Left ventricle myocardium inferior (tissue), 1 donor: ENCODE results near the gene EBP. TPM values are rescaled to one million over a fixed set of nuclear protein-coding genes. Genes with fewer than 3 reads are reported as not detected.
A peak's percentile ranks its signal among the peaks of the same experiment; 100 is the strongest.
"Not testable (repeated sequence)": the region's sequence is repeated elsewhere in the genome, so short reads cannot be mapped to it uniquely, and the experiment has no call there.

Experiments used
- DNase-seq: peaks from one replicate; pipeline ENCODE4 v3.0.0-alpha.2; 2020
- H3K27ac ChIP-seq: fragments of 200-600 bp; replicated peaks from 2 replicates; pipeline ENCODE4 v1.8.0; 2021
- H3K27me3 ChIP-seq: fragments of 200-600 bp; 2 replicates; pipeline ENCODE4 v1.8.0; 2021; ENCODE audit warnings: low read depth
- H3K36me3 ChIP-seq: fragments of 200-600 bp; 2 replicates; pipeline ENCODE4 v1.8.0; 2021
- H3K4me1 ChIP-seq: fragments of 200-600 bp; 2 replicates; pipeline ENCODE4 v1.8.0; 2021
- H3K4me3 ChIP-seq: fragments of 200-600 bp; 2 replicates; pipeline ENCODE4 v1.8.0; 2021; ENCODE audit warnings: mild to moderate bottlenecking, moderate library complexity
- H3K9me3 ChIP-seq: fragments of 200-600 bp; replicated peaks from 2 replicates; pipeline ENCODE4 v1.8.0; 2021
- CTCF ChIP-seq: fragments of 200-600 bp; IDR thresholded peaks from 2 replicates; pipeline ENCODE4 v1.8.0; 2021; ENCODE audit warnings: antibody characterized with exemption, mild to moderate bottlenecking, borderline replicate concordance
- intact Hi-C: fragments of 100-400 bp; cut with micrococcal nuclease; formaldehyde crosslinking; loops from one replicate; pipeline ENCODE4 v1.11.0; 2022
- total RNA-seq: library from RNA; stranded (reverse); fragmentation: NEBNext Ultra II Directional; extraction: Animal tissue kit (Norgen Biotek cat#: 25700); gene quantifications from one replicate; pipeline ENCODE4 v1.2.1, GENCODE V29; 2021
- donor health status: DM: no; HTN: yes; CAD: no; lungs with severe emphysema.

Gene EBP
- total RNA-seq, 1 donor from 2014 or later, result 48.9 TPM

GRCh38 chrX:48539345-48540027 is 17.9 kb downstream of the EBP start, which contains the start of gene TBC1D25:
Gene TBC1D25 (plus strand): TSS chrX:48539714. CDS start chrX:48539798, 84 bp downstream.
- TF ChIP-seq CTCF, result peak; percentile 52
- Histone ChIP-seq H3K9me3 (no peaks in the 10 kb centered on the region), H3K4me1 (peaks cover 11% of the 10 kb centered on the region), H3K4me3 (peak within 1 kb of the TSS; percentile 79), H3K27ac (peak within 1 kb of the TSS; percentile 91), H3K36me3 (peaks cover 9% of the 10 kb centered on the region), H3K27me3 (no peaks in the 10 kb centered on the region)
- intact Hi-C loops, result no loop called here
- DNase-seq, result peak; percentile 96

GRCh38 chrX:48540028-48540375 is 18.4 kb downstream of the EBP start:
- intact Hi-C loops, result no loop called here
- no peaks in the 10 kb centered on the region for H3K9me3 ChIP-seq

GRCh38 chrX:48540480-48540879 is 18.9 kb downstream of the EBP start:
- peaks cover 11% of the 10 kb centered on the region for H3K4me1 ChIP-seq
- DNase-seq, result no peak
- H3K27ac ChIP-seq, result peak overlapping the region; percentile 91
- no peaks in the 10 kb centered on the region for H3K27me3 ChIP-seq
- intact Hi-C loops, result no loop called here
- TF ChIP-seq CTCF, result no peak
- peak overlapping the region; percentile 79 for H3K4me3 ChIP-seq
- peaks cover 19% of the 10 kb centered on the region for H3K36me3 ChIP-seq
- H3K9me3 ChIP-seq, result no peaks in the 10 kb centered on the region

More at GRCh38 chrX:48540028-48540375, 18.4 kb downstream of the EBP start:
- H3K4me3 ChIP-seq, result peak overlapping the region; percentile 79
- no peaks in the 10 kb centered on the region for H3K27me3 ChIP-seq
- peaks cover 11% of the 10 kb centered on the region for H3K4me1 ChIP-seq
- TF ChIP-seq CTCF, result no peak
- peak overlapping the region; percentile 91 for H3K27ac ChIP-seq
- no peak for DNase-seq
- H3K36me3 ChIP-seq, result peaks cover 14% of the 10 kb centered on the region

GRCh38 chrX:48541140-48541814 is 19.7 kb downstream of the EBP start:
- DNase-seq, result no peak
- Histone ChIP-seq H3K27me3 (no peaks in the 10 kb centered on the region), H3K4me3 (no peak overlapping the region), H3K9me3 (no peaks in the 10 kb centered on the region), H3K27ac (no peak overlapping the region), H3K4me1 (peaks cover 11% of the 10 kb centered on the region), H3K36me3 (peaks cover 23% of the 10 kb centered on the region)
- intact Hi-C loops, result no loop called here
- TF ChIP-seq CTCF, result no peak

- no peaks in the 10 kb centered on the region for H3K9me3 ChIP-seq
- no peaks in the 10 kb centered on the region for H3K27me3 ChIP-seq
- DNase-seq, result no peak
- peaks cover 32% of the 10 kb centered on the region for H3K36me3 ChIP-seq
- no peak for TF ChIP-seq CTCF
- H3K4me1 ChIP-seq, result peaks cover 6% of the 10 kb centered on the region
- intact Hi-C loops, result no loop called here
- no peak overlapping the region for H3K27ac ChIP-seq
- H3K4me3 ChIP-seq, result no peak overlapping the region
Measured at GRCh38 chrX:48548871-48549270, 27.3 kb downstream of the EBP start.

GRCh38 chrX:48555731-48556325 is 34.2 kb downstream of the EBP start:
- H3K4me3 ChIP-seq, intact Hi-C loops, DNase-seq, H3K9me3 ChIP-seq, H3K27me3 ChIP-seq: not testable (repeated sequence)
- H3K36me3 ChIP-seq, result peaks cover 20% of the 10 kb centered on the region
- peaks cover 11% of the 10 kb centered on the region for H3K4me1 ChIP-seq
- peak overlapping the region; percentile 73 for H3K27ac ChIP-seq
